Aorta (tissue), 5 donors: Measurements from ENCODE around the gene CTBP1. TPM values are rescaled to one million over a fixed set of nuclear protein-coding genes. Genes with fewer than 3 reads are reported as not detected.
"Not testable (repeated sequence)": the region's sequence is repeated elsewhere in the genome, so short reads cannot be mapped to it uniquely, and the experiment has no call there.

Experiments
- ATAC-seq: fragments of 200-7000 bp; cut with Tn5 transposase; one replicate; pipeline ENCODE4 v1.9.1; 2022; ENCODE audit warnings: moderate library complexity; ENCODE audit not compliant: low FRiP score
- DNase-seq, 2 donors: peaks; one replicate each; pipeline ENCODE4 v3.0.0-alpha.2; 2020
- H3K27ac ChIP-seq, 2 donors: one replicate each; pipeline ENCODE4 v1.5.1; 2013; ENCODE audit warnings: low read length in 2 of 2, mild to moderate bottlenecking in 2 of 2, moderate library complexity in 2 of 2, control low read depth in 1 of 2, inconsistent platforms in 1 of 2, low read depth in 1 of 2
- H3K27me3 ChIP-seq, 2 donors: one replicate each; pipeline ENCODE4 v1.6.1; 2013; ENCODE audit warnings: control low read depth in 1 of 2, low read length in 1 of 2, mild to moderate bottlenecking in 1 of 2, moderate library complexity in 1 of 2; ENCODE audit not compliant: insufficient read depth in 2 of 2, control insufficient read depth in 1 of 2
- H3K36me3 ChIP-seq, 2 donors: one replicate each; pipeline ENCODE4 v1.6.1; 2013; ENCODE audit warnings: control low read depth in 1 of 2, low read length in 1 of 2, mild to moderate bottlenecking in 1 of 2; ENCODE audit not compliant: insufficient read depth in 2 of 2, control insufficient read depth in 1 of 2
- H3K4me1 ChIP-seq, 2 donors: one replicate each; pipeline ENCODE4 v1.6.1; 2013; ENCODE audit warnings: low read length in 2 of 2, control low read depth in 1 of 2, mild to moderate bottlenecking in 1 of 2, moderate library complexity in 1 of 2; ENCODE audit not compliant: insufficient read depth in 2 of 2, control insufficient read depth in 1 of 2
- H3K4me3 ChIP-seq, 2 donors: one replicate each; pipeline ENCODE4 v1.5.1; 2013; ENCODE audit warnings: low read length in 2 of 2, control low read depth in 1 of 2, mild to moderate bottlenecking in 1 of 2
- H3K9me3 ChIP-seq: one replicate; pipeline ENCODE4 v1.6.1; 2013; ENCODE audit warnings: mild to moderate bottlenecking, low read length; ENCODE audit not compliant: control insufficient read depth
- WGBS, 2 donors: extraction: QIAGEN DNeasy Blood & Tissue Kit; methylation state at CpG; one replicate each; pipeline ENCODE4 v1.1.7; 2013; 5-methylcytosine and 5-hydroxymethylcytosine counted together
- intact Hi-C, 2 donors: fragments of 100-400 bp; cut with DNase I; formaldehyde crosslinking; loops; one replicate each; pipeline versions ENCODE4 v1.14.2 to v1.15.0; 2022
- polyA plus RNA-seq, 2 donors: library from polyadenylated mRNA; stranded (reverse); fragments of 200-250 nt; gene quantifications; one replicate each; pipeline ENCODE4 v1.2.3, GENCODE V29; 2013
- total RNA-seq, 2 donors: library from RNA; stranded (reverse); fragmentation: NEBNext Ultra II Directional; extraction: Animal tissue kit (Norgen Biotek cat#: 25700); gene quantifications; one replicate each; pipeline ENCODE4 v1.2.1, GENCODE V29; 2021
- donor health status: healthy with polysubstance abuse.
- donor health status: Bipolar disorder and iron deficiency.
- donor health status: DM: no; HTN: no; CAD: no.
- donor health status: DM: no; HTN: no; CAD: no.
- donor health status: DM: yes; HTN: yes; CAD: no.

CTBP1 gene
- total and polyA plus RNA-seq, 4 donors, result 66.4 to 145 (median 104) TPM

DNA sequence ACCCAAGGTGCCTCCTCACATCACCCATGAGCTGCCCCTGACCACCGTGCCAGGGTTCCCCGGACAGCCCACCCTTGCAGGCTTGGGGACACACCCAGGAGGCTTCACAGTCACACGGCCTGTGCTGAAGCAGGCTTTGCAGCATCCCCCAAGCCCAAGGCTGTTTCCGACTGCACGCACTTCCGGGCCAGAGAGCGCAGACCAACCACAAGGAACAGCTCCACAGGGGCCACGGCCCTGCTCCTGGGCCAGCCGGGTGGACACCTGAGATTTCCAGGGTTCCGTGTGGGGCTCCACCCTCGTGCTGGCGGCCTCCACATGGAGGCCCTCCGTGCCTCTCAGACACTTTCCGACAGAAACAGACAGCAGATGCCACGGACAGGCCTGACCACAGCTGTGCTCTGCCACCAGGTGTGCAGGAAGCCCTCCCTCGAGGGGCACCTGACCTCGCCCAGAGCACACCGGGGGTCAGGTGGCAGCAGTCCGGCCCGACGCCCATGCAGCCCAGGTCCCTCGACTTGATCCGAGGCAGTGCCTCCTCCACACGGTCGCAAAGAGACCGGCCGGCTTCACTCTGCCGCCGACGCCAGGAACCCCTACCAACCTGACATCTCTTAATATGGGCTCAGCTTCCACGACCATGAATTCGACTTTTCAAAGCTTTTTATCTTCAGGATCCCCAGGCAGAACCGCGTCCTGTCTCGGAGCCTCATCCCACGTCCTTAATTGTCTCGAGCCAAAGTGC, 8.0 kb downstream of the CTBP1 start:
- Histone ChIP-seq H3K4me1 (no peaks in the 10 kb centered on the region), H3K4me3 (no peak overlapping the region), H3K27ac (no peak overlapping the region), H3K9me3 (no peaks in the 10 kb centered on the region), H3K27me3 (no peaks in the 10 kb centered on the region), H3K36me3 (no peaks in the 10 kb centered on the region)
- DNase-seq (peak in 1 of 2 donors; percentile 67), ATAC-seq (peak; percentile 9)
- intact Hi-C loops, result loop anchor here in 1 of 2 donors (10.0 kb wide), 2 partner anchors 46 to 106 kb away; no protein-coding TSS in a partner anchor
- 87 to 88% methylated on average over 37 of the region's 37 CpGs for WGBS, 2 donors

DNA sequence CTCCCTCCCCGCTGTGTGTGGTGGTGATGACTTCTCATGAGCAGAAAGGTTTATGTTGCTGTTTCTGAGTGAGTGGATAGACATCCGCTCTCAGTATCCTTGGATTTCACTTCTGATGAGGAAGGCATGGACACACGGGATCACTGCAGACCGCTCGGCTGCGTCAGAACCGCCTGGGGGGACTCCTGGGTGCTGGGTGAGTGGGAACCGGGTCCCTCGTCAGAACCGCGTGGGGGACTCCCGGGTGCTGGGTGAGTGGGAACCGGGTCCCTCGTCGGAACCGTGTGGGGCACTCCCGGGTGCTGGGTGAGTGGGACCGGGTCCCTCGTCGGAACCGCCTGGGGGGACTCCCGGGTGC, 9.0 kb downstream of the CTBP1 start:
- H3K36me3 ChIP-seq, result no peaks in the 10 kb centered on the region
- intact Hi-C loops, result loop anchor here in 1 of 2 donors (10.0 kb wide), 2 partner anchors 45 to 105 kb away; no protein-coding TSS in a partner anchor
- no peaks in the 10 kb centered on the region for H3K4me1 ChIP-seq
- H3K9me3 ChIP-seq, result no peaks in the 10 kb centered on the region
- ATAC-seq, result no peak
- 87 to 91% methylated on average over 22 of the region's 22 CpGs for WGBS, 2 donors
- H3K4me3 ChIP-seq, result no peak overlapping the region
- H3K27me3 ChIP-seq, result no peaks in the 10 kb centered on the region
- DNase-seq, result peak in 1 of 2 donors; percentile 23
- no peak overlapping the region for H3K27ac ChIP-seq

GRCh38 chr4:1239141-1239949, 9.6 kb downstream of the CTBP1 start:
- Histone ChIP-seq H3K9me3 (no peaks in the 10 kb centered on the region), H3K27me3 (no peaks in the 10 kb centered on the region), H3K36me3 (peaks cover 0 to 2% of the 10 kb centered on the region in 2 donors), H3K27ac (no peak overlapping the region), H3K4me1 (no peaks in the 10 kb centered on the region), H3K4me3 (no peak overlapping the region)
- peak in 1 of 2 donors; percentile 64 for DNase-seq
- peak; percentile 6 for ATAC-seq
- intact Hi-C loops, result no loop called here
- 85 to 91% methylated on average over 39 to 43 of the region's 43 CpGs for WGBS, 2 donors

DNA sequence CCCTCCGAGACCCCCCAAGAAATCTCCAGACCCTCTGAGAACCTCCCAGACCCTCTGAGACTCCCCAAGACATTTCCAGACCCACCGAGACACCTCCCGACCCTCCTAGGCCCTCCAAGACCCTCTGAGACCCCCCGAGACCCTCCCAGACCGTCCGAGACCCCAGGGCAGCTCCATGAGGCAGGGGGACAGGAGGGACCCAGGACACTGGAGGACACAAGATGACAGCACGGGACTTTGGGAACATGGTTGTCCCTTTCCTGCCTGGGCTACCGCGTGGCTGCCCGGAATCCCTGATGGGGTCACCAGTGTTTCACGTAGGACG, 10.3 kb downstream of the CTBP1 start:
- intact Hi-C loops, result no loop called here
- Histone ChIP-seq H3K4me3 (no peak overlapping the region), H3K27me3 (no peaks in the 10 kb centered on the region), H3K27ac (no peak overlapping the region), H3K4me1 (no peaks in the 10 kb centered on the region), H3K9me3 (no peaks in the 10 kb centered on the region), H3K36me3 (peaks cover 0 to 2% of the 10 kb centered on the region in 2 donors)
- 91 to 92% methylated on average over 12 of the region's 12 CpGs for WGBS, 2 donors
- no peak for ATAC-seq
- DNase-seq, result peak in 1 of 2 donors; percentile 64

DNA sequence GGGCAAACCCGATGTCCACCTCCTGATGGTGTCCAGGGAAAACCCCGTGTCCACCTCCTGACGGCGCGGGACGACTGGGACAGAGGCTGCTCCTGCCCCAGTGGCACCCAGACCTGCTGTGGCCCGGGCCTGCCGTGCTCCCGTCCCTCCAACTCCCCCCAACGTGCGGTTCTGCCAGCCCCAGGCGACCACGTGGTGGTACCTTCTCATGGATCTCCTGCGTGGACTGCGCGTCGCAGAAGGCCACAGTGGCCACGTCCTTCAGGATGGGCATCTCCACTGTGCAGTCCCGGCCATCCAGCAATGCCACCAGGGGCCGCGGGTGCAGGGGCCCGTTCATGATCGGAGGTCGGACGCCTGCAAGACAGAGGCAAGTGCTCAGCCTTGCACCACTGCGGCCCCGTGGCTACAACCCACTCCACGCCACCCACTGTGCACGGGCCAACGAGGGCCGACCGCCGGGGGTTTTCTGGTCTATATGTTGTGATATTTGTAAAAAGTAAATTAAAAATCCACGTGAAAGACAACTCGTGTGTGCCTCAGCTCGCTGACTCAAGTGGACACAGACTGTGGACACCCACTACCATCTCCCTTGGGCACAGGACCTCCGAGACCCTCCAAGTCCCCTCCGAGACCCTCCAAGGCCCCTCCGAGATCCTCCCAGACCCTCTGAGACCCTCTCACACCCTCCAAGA, 10.8 kb downstream of the CTBP1 start:
- 89 to 91% methylated on average over 39 of the region's 39 CpGs for WGBS, 2 donors
- no peak overlapping the region for H3K27ac ChIP-seq
- H3K27me3 ChIP-seq, result no peaks in the 10 kb centered on the region
- H3K4me1 ChIP-seq, result no peaks in the 10 kb centered on the region
- H3K36me3 ChIP-seq, result peaks cover 0 to 2% of the 10 kb centered on the region in 2 donors
- DNase-seq (peak; percentile 18 to 70), ATAC-seq (no peak)
- no peaks in the 10 kb centered on the region for H3K9me3 ChIP-seq
- intact Hi-C loops, result no loop called here
- H3K4me3 ChIP-seq, result no peak overlapping the region

GRCh38 chr4:1237261-1237660, 11.7 kb downstream of the CTBP1 start:
- DNase-seq, ATAC-seq, H3K9me3 ChIP-seq, H3K36me3 ChIP-seq, H3K27me3 ChIP-seq, H3K4me1 ChIP-seq, H3K4me3 ChIP-seq, H3K27ac ChIP-seq, intact Hi-C loops: not testable (repeated sequence)
- WGBS, 2 donors, result 87 to 89% methylated on average over 9 of the region's 9 CpGs

DNA sequence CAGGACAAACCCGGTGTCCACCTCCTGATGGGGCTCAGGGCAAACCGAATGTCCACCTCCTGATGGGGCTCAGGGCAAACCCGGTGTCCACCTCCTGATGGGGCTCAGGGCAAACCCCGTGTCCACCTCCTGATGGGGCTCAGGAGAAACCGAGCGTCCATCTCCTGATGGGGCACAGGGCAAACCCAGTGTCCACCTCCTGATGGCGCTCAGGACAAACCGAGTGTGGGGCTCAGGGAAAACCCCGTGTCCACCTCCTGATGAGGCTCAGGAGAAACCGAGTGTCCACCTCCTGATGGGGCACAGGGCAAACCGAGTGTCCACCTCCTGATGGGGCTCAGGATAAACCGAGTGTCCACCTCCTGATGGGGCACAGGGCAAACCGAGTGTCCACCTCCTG, 12.1 kb downstream of the CTBP1 start:
- intact Hi-C loops, H3K4me3 ChIP-seq, H3K9me3 ChIP-seq, H3K36me3 ChIP-seq, ATAC-seq, H3K4me1 ChIP-seq, H3K27ac ChIP-seq, H3K27me3 ChIP-seq: not testable (repeated sequence)
- 84 to 87% methylated on average over 13 of the region's 13 CpGs for WGBS, 2 donors
- peak in 1 of 2 donors; percentile 37 for DNase-seq

DNA sequence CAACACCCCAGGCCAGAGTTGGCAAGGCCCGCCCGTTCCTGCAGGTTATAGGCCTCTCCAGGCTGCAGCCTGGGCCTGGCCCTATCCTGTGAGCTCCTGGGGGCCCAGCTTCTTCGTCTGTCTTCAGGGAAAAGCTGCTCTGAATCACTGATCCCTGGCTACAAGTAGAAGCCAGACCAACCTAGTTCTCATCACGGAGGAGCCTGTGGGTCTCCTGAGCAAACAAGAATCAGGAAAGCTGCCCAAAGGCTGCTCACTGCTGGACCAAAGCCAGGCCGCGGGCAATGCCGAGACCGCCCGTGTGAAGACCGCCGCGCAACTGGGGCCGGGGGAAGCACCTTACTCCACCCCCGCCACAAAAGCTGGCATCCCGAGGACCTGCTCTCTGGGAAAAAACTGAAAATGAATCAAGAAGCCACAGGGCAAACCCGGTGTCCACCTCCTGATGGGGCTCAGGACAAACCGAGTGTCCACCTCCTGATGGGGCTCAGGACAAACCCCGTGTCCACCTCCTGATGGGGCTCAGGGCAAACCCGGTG, 12.8 kb downstream of the CTBP1 start:
- ATAC-seq (no peak), DNase-seq (peak; percentile 41 to 63)
- 85 to 87% methylated on average over 19 of the region's 19 CpGs for WGBS, 2 donors
- H3K9me3 ChIP-seq, result no peaks in the 10 kb centered on the region
- no peak overlapping the region for H3K4me3 ChIP-seq
- no peak overlapping the region for H3K27ac ChIP-seq
- H3K36me3 ChIP-seq, result peaks cover 0 to 2% of the 10 kb centered on the region in 2 donors
- no peaks in the 10 kb centered on the region for H3K4me1 ChIP-seq
- no peaks in the 10 kb centered on the region for H3K27me3 ChIP-seq
- intact Hi-C loops, result no loop called here
